CD14-positive monocyte (primary cell): ENCODE results near the gene SPAAR. TPM values are rescaled to one million over a fixed set of nuclear protein-coding genes. Genes with fewer than 3 reads are reported as not detected.

Experiments
- DNase-seq, 3 donors: peaks; one replicate each; pipeline ENCODE4 v3.0.0-alpha.2; 2011 to 2022
- H2AFZ ChIP-seq: 2 replicates; pipeline ENCODE4 v1.6.0; 2012; ENCODE audit warnings: mild to moderate bottlenecking, low read depth, low read length, inconsistent platforms; ENCODE audit not compliant: insufficient read depth, poor library complexity, severe bottlenecking
- H3K27ac ChIP-seq, 2 donors: 1 replicate in 1 of 2; 2 replicates in 1 of 2; pipeline ENCODE4 v1.5.1; 2012 to 2013; ENCODE audit warnings: low read length in 2 of 2, control low read depth in 1 of 2, inconsistent platforms in 1 of 2, low read depth in 1 of 2, mild to moderate bottlenecking in 1 of 2
- H3K27me3 ChIP-seq, 2 donors: one replicate each; pipeline versions ENCODE4 v1.6.0 to v1.6.1; 2011 to 2013; ENCODE audit warnings: low read length in 2 of 2; ENCODE audit not compliant: control insufficient read depth in 2 of 2, insufficient read depth in 2 of 2
- H3K36me3 ChIP-seq, 2 donors: replicated peaks in 1 of 2; 1 replicate in 1 of 2; 2 replicates in 1 of 2; pipeline versions ENCODE4 v1.5.1 to v1.6.1; 2012 to 2013; ENCODE audit warnings: low read length in 2 of 2, control low read depth in 1 of 2, inconsistent platforms in 1 of 2, mild to moderate bottlenecking in 1 of 2; ENCODE audit not compliant: insufficient read depth in 2 of 2, control insufficient read depth in 1 of 2
- H3K4me1 ChIP-seq, 2 donors: 1 replicate in 1 of 2; 2 replicates in 1 of 2; pipeline versions ENCODE4 v1.5.1 to v1.6.1; 2012 to 2013; ENCODE audit warnings: low read length in 2 of 2, control low read depth in 1 of 2, inconsistent platforms in 1 of 2, mild to moderate bottlenecking in 1 of 2, moderate library complexity in 1 of 2; ENCODE audit not compliant: insufficient read depth in 2 of 2, control insufficient read depth in 1 of 2
- H3K4me2 ChIP-seq: replicated peaks from 2 replicates; pipeline ENCODE3; 2012; ENCODE audit warnings: low read length, moderate library complexity, mild to moderate bottlenecking; ENCODE audit not compliant: poor library complexity, severe bottlenecking; ENCODE audit errors: extremely low read depth
- H3K4me3 ChIP-seq, 3 experiments: fragments of 200-600 bp in 1 of 3; sonication (generic) in 1 of 3; replicated peaks in 1 of 3; 1 replicate in 2 of 3; 2 replicates in 1 of 3; pipeline ENCODE4 v1.5.1; 2011 to 2013; ENCODE audit warnings: low read length in 3 of 3, mild to moderate bottlenecking in 3 of 3, control low read depth in 2 of 3, low read depth in 2 of 3, inconsistent platforms in 1 of 3, moderate library complexity in 1 of 3
- H3K79me2 ChIP-seq: 2 replicates; pipeline ENCODE4 v1.6.0; 2012; ENCODE audit warnings: mild to moderate bottlenecking, control low read depth, inconsistent platforms, low read length, moderate library complexity; ENCODE audit not compliant: insufficient read depth
- H3K9ac ChIP-seq: 2 replicates; pipeline ENCODE4 v1.6.0; 2017; ENCODE audit warnings: low read length, mild to moderate bottlenecking; ENCODE audit not compliant: insufficient read depth, poor library complexity, severe bottlenecking
- H3K9me3 ChIP-seq, 2 donors: replicated peaks in 1 of 2; 1 replicate in 1 of 2; 2 replicates in 1 of 2; pipeline versions ENCODE4 v1.5.1 to v1.6.1; 2012 to 2013; ENCODE audit warnings: low read length in 2 of 2, control low read depth in 1 of 2; ENCODE audit not compliant: control insufficient read depth in 1 of 2, insufficient read depth in 1 of 2
- H4K20me1 ChIP-seq: 2 replicates; pipeline ENCODE4 v1.6.0; 2012; ENCODE audit warnings: mild to moderate bottlenecking, low read length, control low read depth, moderate library complexity; ENCODE audit not compliant: insufficient read depth
- H3K27ac Mint-ChIP-seq, 7 donors: one replicate each; pipeline ENCODE4 v1.8.0; 2020; ENCODE audit warnings: mild to moderate bottlenecking in 7 of 7, mixed read lengths in 7 of 7, moderate library complexity in 6 of 7, inconsistent platforms in 2 of 7
- H3K27me3 Mint-ChIP-seq, 3 donors: one replicate each; pipeline ENCODE4 v1.8.0; 2021 to 2022; ENCODE audit warnings: low read depth in 3 of 3, mild to moderate bottlenecking in 3 of 3, mixed read lengths in 3 of 3, moderate library complexity in 3 of 3, inconsistent platforms in 1 of 3
- H3K36me3 Mint-ChIP-seq, 2 donors: one replicate each; pipeline ENCODE4 v1.8.0; 2020; ENCODE audit warnings: mixed read lengths in 2 of 2, inconsistent platforms in 1 of 2, mild to moderate bottlenecking in 1 of 2
- H3K4me1 Mint-ChIP-seq: one replicate; pipeline ENCODE4 v1.8.0; 2020; ENCODE audit warnings: mild to moderate bottlenecking, mixed read lengths
- H3K4me3 Mint-ChIP-seq, 2 donors: one replicate each; pipeline ENCODE4 v1.8.0; 2020; ENCODE audit warnings: mild to moderate bottlenecking in 2 of 2, mixed read lengths in 2 of 2, moderate library complexity in 1 of 2
- H3K9me3 Mint-ChIP-seq, 7 donors: one replicate each; pipeline ENCODE4 v1.8.0; 2020 to 2022; ENCODE audit warnings: mixed read lengths in 7 of 7, mild to moderate bottlenecking in 6 of 7, moderate library complexity in 6 of 7, inconsistent platforms in 2 of 7
- WGBS: methylation state at CpG from one replicate; pipeline ENCODE4 v1.1.5; 2013; ENCODE audit warnings: missing lambda C conversion rate; ENCODE audit not compliant: insufficient coverage; 5-methylcytosine and 5-hydroxymethylcytosine counted together
- intact Hi-C, 2 donors: fragments of 100-400 bp; cut with micrococcal nuclease; formaldehyde crosslinking; loops; one replicate each; pipeline versions ENCODE4 v1.15.0 to v1.15.1; 2023
- polyA plus RNA-seq, 3 donors: library from polyadenylated mRNA; depleted of rRNA in 1 of 3; unstranded in 2 of 3; stranded (reverse) in 1 of 3; fragments of 300-500 nt in 2 of 3; fragments of >200 nt in 1 of 3; fragmentation: Illumina TruSeq in 2 of 3; gene quantifications; 1 replicate in 2 of 3; 2 replicates in 1 of 3; pipeline ENCODE4 v1.2.3, GENCODE V29; 2012 to 2021
- TF ChIP-seq, protein P1 (sequence below): fragments of 200-600 bp; IDR thresholded peaks from one replicate; pipeline ENCODE4 v1.8.0; 2022; ENCODE audit warnings: antibody characterized with exemption, mild to moderate bottlenecking

Gene SPAAR
- polyA plus RNA-seq, 3 donors = not detected

DNA sequence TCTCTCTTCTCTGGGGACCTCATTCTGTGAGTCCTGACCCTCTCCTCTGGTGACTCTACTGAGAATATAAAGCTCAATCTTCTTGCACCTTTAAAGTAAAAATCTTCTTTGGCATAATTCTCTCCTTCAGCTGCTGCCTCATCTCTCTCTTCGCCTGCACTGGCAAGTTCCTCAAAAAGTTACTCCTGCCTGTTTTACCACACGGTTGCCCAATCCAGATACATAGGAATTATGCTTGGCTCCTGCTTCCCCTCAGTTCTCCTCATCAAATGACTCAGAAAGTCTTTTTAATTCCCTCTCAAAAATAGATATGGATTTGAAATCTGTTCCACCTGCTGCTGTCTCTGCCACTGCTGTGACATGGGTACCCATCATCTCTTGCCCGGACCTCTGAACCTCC, 17.6 kb upstream of the SPAAR start:
- TF ChIP-seq, protein P1, sequence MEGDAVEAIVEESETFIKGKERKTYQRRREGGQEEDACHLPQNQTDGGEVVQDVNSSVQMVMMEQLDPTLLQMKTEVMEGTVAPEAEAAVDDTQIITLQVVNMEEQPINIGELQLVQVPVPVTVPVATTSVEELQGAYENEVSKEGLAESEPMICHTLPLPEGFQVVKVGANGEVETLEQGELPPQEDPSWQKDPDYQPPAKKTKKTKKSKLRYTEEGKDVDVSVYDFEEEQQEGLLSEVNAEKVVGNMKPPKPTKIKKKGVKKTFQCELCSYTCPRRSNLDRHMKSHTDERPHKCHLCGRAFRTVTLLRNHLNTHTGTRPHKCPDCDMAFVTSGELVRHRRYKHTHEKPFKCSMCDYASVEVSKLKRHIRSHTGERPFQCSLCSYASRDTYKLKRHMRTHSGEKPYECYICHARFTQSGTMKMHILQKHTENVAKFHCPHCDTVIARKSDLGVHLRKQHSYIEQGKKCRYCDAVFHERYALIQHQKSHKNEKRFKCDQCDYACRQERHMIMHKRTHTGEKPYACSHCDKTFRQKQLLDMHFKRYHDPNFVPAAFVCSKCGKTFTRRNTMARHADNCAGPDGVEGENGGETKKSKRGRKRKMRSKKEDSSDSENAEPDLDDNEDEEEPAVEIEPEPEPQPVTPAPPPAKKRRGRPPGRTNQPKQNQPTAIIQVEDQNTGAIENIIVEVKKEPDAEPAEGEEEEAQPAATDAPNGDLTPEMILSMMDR = no peak
- H3K4me2 ChIP-seq = no peak overlapping the region
- peaks cover 14 to 16% of the 10 kb centered on the region in 2 donors for H3K4me1 ChIP-seq
- no peaks in the 10 kb centered on the region for H3K36me3 ChIP-seq
- H3K27ac ChIP-seq = no peak overlapping the region
- H3K9ac ChIP-seq = no peak overlapping the region
- Mint-ChIP-seq H3K4me3 (no peak overlapping the region), H3K27me3 (peaks cover under 1 to 12% (median 9%) of the 10 kb centered on the region in 3 donors), H3K9me3 (no peaks in the 10 kb centered on the region), H3K27ac (peak overlapping the region in 5 of 7 donors; percentile 19 to 47 (median 44)), H3K4me1 (peaks cover 11% of the 10 kb centered on the region), H3K36me3 (no peaks in the 10 kb centered on the region)
- intact Hi-C loops = no loop called here
- DNase-seq = peak; percentile 33 to 66 (median 54)
- 24% methylated on average over 3 of the region's 3 CpGs for WGBS
- no peaks in the 10 kb centered on the region for H3K27me3 ChIP-seq
- no peak overlapping the region for H2AFZ ChIP-seq
- no peaks in the 10 kb centered on the region for H3K79me2 ChIP-seq
- no peaks in the 10 kb centered on the region for H4K20me1 ChIP-seq
- no peaks in the 10 kb centered on the region for H3K9me3 ChIP-seq
- no peak overlapping the region for H3K4me3 ChIP-seq

- WGBS = no CpG with 5 or more reads among the region's 1 CpG
- H3K4me3 Mint-ChIP-seq = no peak overlapping the region
Observed at GRCh38 chr9:35892051-35892450, 17.2 kb upstream of the SPAAR start.

More at GRCh38 chr9:35892051-35892450, 17.2 kb upstream of the SPAAR start:
- peak in 1 of 3 donors; percentile 37 for DNase-seq
- TF ChIP-seq, protein P1 = no peak
- H3K27ac ChIP-seq = no peak overlapping the region
- H3K27me3 Mint-ChIP-seq = peaks cover 0 to 12% (median 8%) of the 10 kb centered on the region in 3 donors
- H3K4me2 ChIP-seq = no peak overlapping the region
- peak overlapping the region in 2 of 7 donors; percentile 11 to 25 for H3K27ac Mint-ChIP-seq
- no peaks in the 10 kb centered on the region for H4K20me1 ChIP-seq
- no peaks in the 10 kb centered on the region for H3K9me3 ChIP-seq
- H3K4me1 Mint-ChIP-seq = peaks cover 11% of the 10 kb centered on the region
- H3K9me3 Mint-ChIP-seq = no peaks in the 10 kb centered on the region
- no peak overlapping the region for H3K4me3 ChIP-seq
- no peaks in the 10 kb centered on the region for H3K36me3 ChIP-seq
- H2AFZ ChIP-seq = no peak overlapping the region
- intact Hi-C loops = no loop called here
- no peaks in the 10 kb centered on the region for H3K27me3 ChIP-seq
- no peaks in the 10 kb centered on the region for H3K79me2 ChIP-seq
- H3K9ac ChIP-seq = no peak overlapping the region
- no peaks in the 10 kb centered on the region for H3K36me3 Mint-ChIP-seq
- peaks cover 14 to 16% of the 10 kb centered on the region in 2 donors for H3K4me1 ChIP-seq
